HG02970 (cell line): ENCODE data around the gene ITGB1BP1.

Source experiments
- ATAC-seq: cut with Tn5 transposase; IDR thresholded peaks from one replicate; pipeline ENCODE4 v1.9.1; 2021; ENCODE audit warnings: mild to moderate bottlenecking, moderate library complexity, moderate number of reproducible peaks; ENCODE audit not compliant: unreplicated experiment, low FRiP score

Gene ITGB1BP1

GRCh38 chr2:9380702-9381628 is 42.4 kb downstream of the ITGB1BP1 start:
- no peak for ATAC-seq

- no peak for ATAC-seq
Observed at GRCh38 chr2:9379391-9379755, 44.0 kb downstream of the ITGB1BP1 start.

- no peak for ATAC-seq
Observed at GRCh38 chr2:9378433-9379390, 44.6 kb downstream of the ITGB1BP1 start.

GRCh38 chr2:9377461-9378097 is 45.7 kb downstream of the ITGB1BP1 start:
- no peak for ATAC-seq

GRCh38 chr2:9375857-9376428 is 47.4 kb downstream of the ITGB1BP1 start:
- no peak for ATAC-seq

- no peak for ATAC-seq
Observed at GRCh38 chr2:9374071-9374730, 49.1 kb downstream of the ITGB1BP1 start.

GRCh38 chr2:9373476-9373875 is 49.9 kb downstream of the ITGB1BP1 start:
- ATAC-seq: no peak

- ATAC-seq: no peak
Observed at GRCh38 chr2:9373047-9373446, 50.3 kb downstream of the ITGB1BP1 start.

- ATAC-seq: no peak
Observed at GRCh38 chr2:9370746-9371145, 52.6 kb downstream of the ITGB1BP1 start.

GRCh38 chr2:9366026-9366425 is 57.3 kb downstream of the ITGB1BP1 start:
- ATAC-seq: no peak

GRCh38 chr2:9365498-9366019 is 57.8 kb downstream of the ITGB1BP1 start:
- ATAC-seq: no peak

GRCh38 chr2:9364791-9365497 is 58.4 kb downstream of the ITGB1BP1 start:
- ATAC-seq: no peak

- ATAC-seq: no peak
Observed at GRCh38 chr2:9364373-9364772, 59.0 kb downstream of the ITGB1BP1 start.

- ATAC-seq: no peak
Observed at GRCh38 chr2:9360701-9361100, 62.6 kb downstream of the ITGB1BP1 start.

- ATAC-seq: no peak
Observed at GRCh38 chr2:9360110-9360509, 63.2 kb downstream of the ITGB1BP1 start.

GRCh38 chr2:9359463-9359862 is 63.9 kb downstream of the ITGB1BP1 start:
- ATAC-seq: no peak

GRCh38 chr2:9358846-9359245 is 64.5 kb downstream of the ITGB1BP1 start:
- no peak for ATAC-seq

- no peak for ATAC-seq
Observed at GRCh38 chr2:9356261-9356660, 67.1 kb downstream of the ITGB1BP1 start.

GRCh38 chr2:9355716-9356115 is 67.6 kb downstream of the ITGB1BP1 start:
- ATAC-seq: no peak
